ENCODE data around the gene ZNF445.
A peak's percentile ranks its signal among the peaks of the same experiment; 100 is the strongest.

The ZNF445 gene

GRCh38 chr3:44513513-44513912, 36.0 kb upstream of the ZNF445 start:
- Histone ChIP-seq H3K36me3 (no peaks in the 10 kb centered on the region), H3K9me3 (no peaks in the 10 kb centered on the region), H3K4me3 (ENCODE audit: low read depth, low read length) (no peak overlapping the region), H3K27me3 (no peaks in the 10 kb centered on the region), H3K4me1 (no peaks in the 10 kb centered on the region)
- DNase-seq: no peak
- TF ChIP-seq CTCF (IDR thresholded peaks at IDR 0.05; ENCODE audit: low read depth, low read length): no peak

DNA sequence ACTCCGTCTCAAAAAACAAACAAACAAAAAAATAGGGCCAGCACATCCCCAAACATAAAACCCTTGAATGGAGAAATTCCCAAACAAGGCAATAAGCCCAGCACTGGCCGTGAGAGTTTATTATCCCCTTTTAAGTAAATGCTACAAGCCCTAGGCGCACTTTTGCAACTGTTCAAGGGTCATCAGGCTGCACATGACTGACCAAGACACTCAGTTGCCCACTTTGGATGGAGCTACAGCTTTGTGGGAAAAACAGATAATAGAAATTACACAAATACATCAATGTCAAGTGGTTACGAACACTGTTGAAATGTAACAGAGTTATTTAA, 33.7 kb upstream of the ZNF445 start:
- no peak for TF ChIP-seq CTCF (IDR thresholded peaks at IDR 0.05; ENCODE audit: low read depth, low read length)
- no peaks in the 10 kb centered on the region for H3K9me3 ChIP-seq
- no peak for DNase-seq

GRCh38 chr3:44510000-44510368, 32.5 kb upstream of the ZNF445 start:
- no peaks in the 10 kb centered on the region for H3K4me1 ChIP-seq
- H3K36me3 ChIP-seq: no peaks in the 10 kb centered on the region
- TF ChIP-seq CTCF (IDR thresholded peaks at IDR 0.05; ENCODE audit: low read depth, low read length): no peak
- no peaks in the 10 kb centered on the region for H3K9me3 ChIP-seq
- no peak for DNase-seq
- peak overlapping the region; percentile 79 for H3K4me3 ChIP-seq (ENCODE audit: low read depth, low read length)
- no peaks in the 10 kb centered on the region for H3K27me3 ChIP-seq

More for the DNA sequence above, 33.7 kb upstream of the ZNF445 start:
- H3K4me3 ChIP-seq (ENCODE audit: low read depth, low read length): peak overlapping the region; percentile 66
- no peaks in the 10 kb centered on the region for H3K4me1 ChIP-seq
- H3K36me3 ChIP-seq: no peaks in the 10 kb centered on the region
- no peaks in the 10 kb centered on the region for H3K27me3 ChIP-seq

- Histone ChIP-seq H3K4me3 (ENCODE audit: low read depth, low read length) (peak overlapping the region; percentile 79), H3K27me3 (no peaks in the 10 kb centered on the region), H3K9me3 (no peaks in the 10 kb centered on the region), H3K4me1 (no peaks in the 10 kb centered on the region), H3K36me3 (no peaks in the 10 kb centered on the region)
- TF ChIP-seq CTCF (IDR thresholded peaks at IDR 0.05; ENCODE audit: low read depth, low read length): no peak
- no peak for DNase-seq
Observed at GRCh38 chr3:44509393-44509921, 32.0 kb upstream of the ZNF445 start.

DNA sequence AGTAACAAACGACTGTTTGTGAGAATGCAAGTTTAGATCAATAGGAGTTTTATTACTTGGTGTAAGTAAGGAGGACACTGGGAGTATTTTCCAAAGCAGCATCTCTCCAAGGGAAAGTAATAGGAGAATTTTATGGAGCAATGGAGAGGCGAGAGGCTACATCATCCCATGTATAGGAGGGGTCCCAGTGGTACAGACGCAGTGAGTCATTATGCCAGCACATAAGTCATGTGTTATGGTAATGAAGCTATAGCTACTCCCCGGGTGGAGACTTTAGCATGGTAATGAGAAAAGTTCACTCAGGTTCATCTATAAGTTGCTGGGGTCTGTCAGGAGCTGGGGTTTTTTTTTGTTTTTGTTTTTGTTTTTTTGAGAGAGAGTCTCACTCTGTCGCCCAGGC, 29.5 kb upstream of the ZNF445 start:
- no peaks in the 10 kb centered on the region for H3K9me3 ChIP-seq
- H3K4me3 ChIP-seq (ENCODE audit: low read depth, low read length): no peak overlapping the region
- no peak for DNase-seq
- no peaks in the 10 kb centered on the region for H3K27me3 ChIP-seq
- no peak for TF ChIP-seq CTCF (IDR thresholded peaks at IDR 0.05; ENCODE audit: low read depth, low read length)
- H3K36me3 ChIP-seq: no peaks in the 10 kb centered on the region
- H3K4me1 ChIP-seq: no peaks in the 10 kb centered on the region

DNA sequence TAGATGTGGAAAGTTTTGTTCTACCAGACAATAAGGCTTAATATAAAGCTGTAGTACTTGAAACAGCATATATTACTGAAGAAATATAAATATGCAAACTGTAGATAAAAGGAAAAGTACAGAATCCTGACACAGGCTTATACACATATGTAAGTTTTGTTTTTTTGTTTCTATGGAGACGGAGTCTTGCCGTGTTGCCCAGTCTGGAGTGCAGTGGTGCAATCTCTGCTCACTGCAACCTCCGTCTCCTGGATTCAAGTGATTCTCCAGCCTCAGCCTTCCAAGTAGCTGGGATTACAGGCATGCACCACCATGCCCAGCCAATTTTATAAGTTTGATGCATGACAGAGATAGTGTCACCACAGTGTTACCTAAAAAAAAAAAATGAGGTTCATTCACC, 29.1 kb upstream of the ZNF445 start:
- DNase-seq: no peak
- TF ChIP-seq CTCF (IDR thresholded peaks at IDR 0.05; ENCODE audit: low read depth, low read length): no peak
- Histone ChIP-seq H3K27me3 (no peaks in the 10 kb centered on the region), H3K4me3 (ENCODE audit: low read depth, low read length) (no peak overlapping the region), H3K4me1 (no peaks in the 10 kb centered on the region), H3K36me3 (no peaks in the 10 kb centered on the region), H3K9me3 (no peaks in the 10 kb centered on the region)

Data from BE2C (cell line).